Lower leg skin (tissue), 4 donors: ENCODE data around the gene ZNF557. TPM values are rescaled to one million over a fixed set of nuclear protein-coding genes. Genes with fewer than 3 reads are reported as not detected.

ENCODE experiments used
- DNase-seq, 2 donors: peaks; one replicate each; pipeline ENCODE4 v3.0.0-alpha.2; 2019; ENCODE audit warnings: low spot score in 2 of 2
- H3K4me3 ChIP-seq: fragments of 200-600 bp; sonication (generic); 2 replicates; pipeline ENCODE4 v1.5.1; 2017; ENCODE audit warnings: mild to moderate bottlenecking, low read depth; ENCODE audit not compliant: poor library complexity, severe bottlenecking
- POLR2A ChIP-seq, 2 donors: fragments of 450-650 bp; IDR thresholded peaks; one replicate each; pipeline ENCODE4 v1.6.1; 2016 to 2017; ENCODE audit warnings: antibody characterized with exemption in 2 of 2, mild to moderate bottlenecking in 1 of 2, moderate library complexity in 1 of 2
- WGBS, 2 donors: methylation state at CpG; one replicate each; pipeline ENCODE4 v1.1.5; 2018; 5-methylcytosine and 5-hydroxymethylcytosine counted together
- intact Hi-C: fragments of 100-400 bp; cut with DNase I; formaldehyde crosslinking; loops from one replicate; pipeline ENCODE4 v1.15.0; 2023; ENCODE audit warnings: low total_unique reads
- total RNA-seq, 4 donors: library from RNA; depleted of rRNA; stranded (reverse); fragments of >200 nt; gene quantifications; one replicate each; pipeline ENCODE4 v1.1.0, GENCODE V29; 2016
- TF ChIP-seq, protein P1 (sequence below), 3 donors: fragments of 450-650 bp; IDR thresholded peaks; one replicate each; pipeline ENCODE4 v1.5.1; 2016; ENCODE audit warnings: antibody characterized with exemption in 3 of 3, mild to moderate bottlenecking in 3 of 3, moderate library complexity in 2 of 3

ZNF557 gene
- total RNA-seq, 4 donors from 2014 or later = 7.0 to 11.3 (median 9.4) TPM

DNA sequence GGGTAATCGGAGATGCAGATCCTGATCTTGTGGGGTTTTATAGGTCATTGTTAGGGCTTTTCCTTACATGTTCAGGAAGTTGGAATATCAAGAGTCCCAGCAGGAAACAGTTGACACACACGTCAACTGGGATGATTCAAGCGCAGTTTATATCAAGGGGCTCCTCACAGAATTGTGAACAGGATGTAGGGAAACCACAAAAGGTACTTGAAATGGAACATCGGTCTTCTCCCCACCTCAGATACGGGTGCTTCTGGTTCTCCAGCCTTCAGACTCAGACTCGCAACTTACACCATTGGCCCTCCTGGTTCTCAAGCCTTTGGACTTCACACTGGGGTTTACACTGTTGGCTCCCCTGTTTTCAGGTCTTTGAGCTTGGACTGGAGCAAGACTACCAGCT, 19.5 kb downstream of the ZNF557 start:
- WGBS, 2 donors = 90 to 97% methylated on average over 6 of the region's 6 CpGs
- TF ChIP-seq, protein P1, sequence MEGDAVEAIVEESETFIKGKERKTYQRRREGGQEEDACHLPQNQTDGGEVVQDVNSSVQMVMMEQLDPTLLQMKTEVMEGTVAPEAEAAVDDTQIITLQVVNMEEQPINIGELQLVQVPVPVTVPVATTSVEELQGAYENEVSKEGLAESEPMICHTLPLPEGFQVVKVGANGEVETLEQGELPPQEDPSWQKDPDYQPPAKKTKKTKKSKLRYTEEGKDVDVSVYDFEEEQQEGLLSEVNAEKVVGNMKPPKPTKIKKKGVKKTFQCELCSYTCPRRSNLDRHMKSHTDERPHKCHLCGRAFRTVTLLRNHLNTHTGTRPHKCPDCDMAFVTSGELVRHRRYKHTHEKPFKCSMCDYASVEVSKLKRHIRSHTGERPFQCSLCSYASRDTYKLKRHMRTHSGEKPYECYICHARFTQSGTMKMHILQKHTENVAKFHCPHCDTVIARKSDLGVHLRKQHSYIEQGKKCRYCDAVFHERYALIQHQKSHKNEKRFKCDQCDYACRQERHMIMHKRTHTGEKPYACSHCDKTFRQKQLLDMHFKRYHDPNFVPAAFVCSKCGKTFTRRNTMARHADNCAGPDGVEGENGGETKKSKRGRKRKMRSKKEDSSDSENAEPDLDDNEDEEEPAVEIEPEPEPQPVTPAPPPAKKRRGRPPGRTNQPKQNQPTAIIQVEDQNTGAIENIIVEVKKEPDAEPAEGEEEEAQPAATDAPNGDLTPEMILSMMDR (IDR thresholded peaks at IDR 0.05) = no peak
- no peak for TF ChIP-seq POLR2A (IDR thresholded peaks at IDR 0.05)
- H3K4me3 ChIP-seq = no peak overlapping the region
- intact Hi-C loops = no loop called here
- no peak for DNase-seq

DNA sequence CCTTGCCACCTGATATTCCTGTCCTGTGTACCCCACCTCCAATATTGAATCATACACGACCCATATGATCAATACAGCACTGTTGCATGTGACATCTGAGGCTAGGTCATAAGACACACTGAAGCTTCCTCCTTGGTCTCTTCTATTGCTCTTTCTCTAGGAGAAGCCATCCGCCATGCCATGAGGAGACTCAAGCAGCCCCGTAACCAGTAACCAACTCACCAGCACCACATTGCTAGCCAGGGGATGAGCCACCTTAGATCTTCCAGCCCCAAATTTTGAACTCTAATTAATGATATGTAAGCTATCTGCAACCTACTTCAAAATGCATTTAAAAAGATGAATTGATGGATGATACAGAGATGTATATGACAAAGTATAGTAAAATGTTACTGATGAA, 28.6 kb downstream of the ZNF557 start:
- DNase-seq = peak in 1 of 2 donors; percentile 59
- H3K4me3 ChIP-seq = no peak overlapping the region
- 90 to 93% methylated on average over 3 of the region's 3 CpGs for WGBS, 2 donors
- intact Hi-C loops = no loop called here
- no peak for TF ChIP-seq POLR2A (IDR thresholded peaks at IDR 0.05)
- TF ChIP-seq, protein P1 (IDR thresholded peaks at IDR 0.05) = no peak

DNA sequence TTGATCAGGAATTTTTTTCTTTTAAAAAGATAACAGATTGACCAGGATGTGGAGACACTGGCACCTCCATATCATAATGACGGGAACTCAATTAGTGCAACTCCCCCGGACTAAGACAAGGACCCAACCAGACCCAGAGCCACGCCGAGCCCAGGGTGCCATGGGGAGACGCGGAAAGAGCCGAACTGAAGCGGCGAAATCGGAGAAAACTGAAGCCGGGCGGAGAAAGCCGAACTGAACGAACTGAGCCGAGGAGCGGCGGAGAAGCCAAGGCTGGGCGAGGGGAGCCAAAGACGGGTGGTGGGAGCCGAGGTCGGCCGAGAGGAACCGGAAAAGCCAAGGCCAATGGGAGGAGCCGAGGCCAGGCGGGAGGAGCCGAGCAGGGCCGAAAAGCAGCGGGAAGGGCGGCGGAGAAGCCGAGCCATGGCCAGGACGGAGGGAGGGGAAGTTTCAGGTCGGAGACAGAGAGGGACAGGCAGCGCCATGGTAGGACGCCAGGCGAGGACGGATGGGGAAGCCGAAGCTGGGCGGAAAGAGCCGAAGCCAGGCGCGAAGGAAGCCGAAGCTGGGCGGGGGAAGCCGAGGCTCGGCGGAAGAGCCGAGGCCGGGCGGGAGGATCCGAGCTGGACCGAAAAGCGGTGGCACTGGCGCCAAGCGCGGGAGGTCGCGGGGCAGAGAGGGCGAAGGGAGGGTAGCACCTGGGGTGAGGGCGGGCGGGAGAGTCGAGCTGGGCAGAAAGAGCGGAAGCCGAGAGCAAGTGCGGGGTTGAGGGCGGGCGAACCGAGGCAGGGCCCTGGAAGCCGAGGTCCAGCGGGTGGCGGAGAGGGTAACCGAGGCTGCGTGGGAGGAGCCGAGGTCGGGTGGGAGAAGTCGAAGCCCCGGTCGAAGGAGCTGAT, 29.4 kb downstream of the ZNF557 start:
- TF ChIP-seq POLR2A (IDR thresholded peaks at IDR 0.05) = no peak
- TF ChIP-seq, protein P1 (IDR thresholded peaks at IDR 0.05) = no peak
- H3K4me3 ChIP-seq = peak overlapping the region; percentile 61
- 0 to 1% methylated on average over 77 to 78 of the region's 78 CpGs for WGBS, 2 donors
- DNase-seq = peak; percentile 92 to 98
- intact Hi-C loops = no loop called here

DNA sequence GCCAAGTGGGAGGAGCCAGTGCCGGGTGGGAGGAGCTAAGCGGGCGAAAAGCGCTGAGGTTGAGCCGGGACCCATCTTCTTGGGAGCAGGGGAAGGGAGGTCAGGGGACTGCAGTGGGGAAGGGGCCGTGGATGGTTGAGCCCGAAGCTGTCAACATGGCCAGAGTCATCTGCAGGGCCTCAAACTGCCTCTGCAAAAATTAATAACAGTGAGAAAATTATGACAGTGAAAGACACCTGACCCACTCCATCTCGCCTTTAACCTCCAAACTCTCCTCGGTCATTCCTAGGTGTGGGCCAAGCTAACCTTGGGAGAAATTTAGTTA, 30.1 kb downstream of the ZNF557 start:
- no peak for DNase-seq
- TF ChIP-seq, protein P1 (IDR thresholded peaks at IDR 0.05) = no peak
- no peak for TF ChIP-seq POLR2A (IDR thresholded peaks at IDR 0.05)
- intact Hi-C loops = no loop called here
- WGBS, 2 donors = 12 to 14% methylated on average over 9 of the region's 9 CpGs
- peak overlapping the region; percentile 61 for H3K4me3 ChIP-seq

DNA sequence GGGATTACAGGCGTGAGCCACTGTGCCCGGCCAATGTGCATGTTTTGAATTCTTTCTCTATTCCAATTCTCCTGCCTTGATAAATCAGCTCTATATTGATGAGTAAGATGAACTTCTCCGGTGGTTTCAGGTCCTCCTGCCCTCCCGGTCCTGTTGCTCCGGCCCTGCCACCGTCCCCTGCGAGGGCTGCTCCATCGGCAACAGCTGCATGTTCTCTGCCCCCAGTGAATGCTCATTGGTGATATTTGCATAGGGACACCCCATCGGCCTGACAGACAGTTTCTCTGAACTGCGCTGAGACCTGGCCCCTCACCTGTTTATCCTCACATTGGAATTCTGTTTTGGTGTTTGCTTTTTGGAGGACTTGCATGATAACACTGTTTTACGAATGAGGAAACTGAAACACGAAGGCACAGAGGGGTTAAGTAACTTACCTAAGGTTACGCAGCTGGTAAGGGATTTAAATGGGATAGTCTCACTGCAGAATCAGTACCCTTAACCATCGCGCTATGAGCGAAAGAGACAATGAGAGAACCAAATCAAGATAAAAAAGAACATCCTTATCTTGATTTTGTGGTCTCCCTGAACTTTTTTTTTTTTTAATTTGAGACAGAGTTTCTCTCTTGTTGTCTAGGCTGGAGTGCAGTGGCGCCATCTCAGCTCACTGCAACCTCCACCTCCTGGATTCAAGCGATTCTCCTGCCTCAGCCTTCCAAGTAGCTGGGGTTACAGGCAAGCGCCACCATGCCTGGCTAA, 32.2 kb downstream of the ZNF557 start:
- H3K4me3 ChIP-seq = no peak overlapping the region
- intact Hi-C loops = loop anchor here (5.0 kb wide), 1 partner anchor 236 kb away; no protein-coding TSS in a partner anchor

More for the DNA sequence above, 32.2 kb downstream of the ZNF557 start:
- WGBS, 2 donors = 68 to 71% methylated on average over 19 of the region's 19 CpGs
- DNase-seq = no peak
- no peak for TF ChIP-seq POLR2A (IDR thresholded peaks at IDR 0.05)
- TF ChIP-seq, protein P1 (IDR thresholded peaks at IDR 0.05) = no peak
